ENCODE measurements around the gene WNT11.

The WNT11 gene

DNA sequence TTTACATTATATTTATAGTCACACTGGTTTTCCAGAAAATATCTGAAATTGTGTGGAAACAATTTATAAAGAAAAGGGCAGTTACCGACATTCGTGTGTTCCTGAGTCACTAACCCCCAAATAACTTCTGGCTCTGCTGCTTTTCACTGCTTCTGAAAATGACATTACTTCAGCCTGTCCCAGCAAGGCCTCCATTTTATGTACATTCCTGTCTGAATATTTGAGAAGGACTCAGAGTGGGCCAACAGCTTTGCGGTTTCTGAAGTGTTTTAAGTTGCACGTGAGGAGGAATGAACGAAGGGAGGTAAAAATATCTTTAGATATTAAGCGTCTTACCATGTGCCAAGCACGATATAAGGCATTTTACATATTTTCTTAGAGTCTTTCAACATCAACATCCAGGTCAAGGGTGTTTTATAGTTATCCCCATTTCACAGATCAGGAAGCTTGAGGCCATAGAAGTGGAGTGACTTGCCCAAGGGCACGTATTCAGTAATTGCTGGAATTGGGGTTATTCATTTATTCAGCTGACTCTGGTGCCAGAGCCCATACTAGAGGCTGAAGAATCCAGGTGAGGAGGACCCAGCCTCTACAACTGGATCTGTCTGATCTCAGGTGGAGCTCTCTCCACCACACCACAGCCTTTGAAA is 30.8 kb upstream of the WNT11 start:
- no peak for DNase-seq

DNA sequence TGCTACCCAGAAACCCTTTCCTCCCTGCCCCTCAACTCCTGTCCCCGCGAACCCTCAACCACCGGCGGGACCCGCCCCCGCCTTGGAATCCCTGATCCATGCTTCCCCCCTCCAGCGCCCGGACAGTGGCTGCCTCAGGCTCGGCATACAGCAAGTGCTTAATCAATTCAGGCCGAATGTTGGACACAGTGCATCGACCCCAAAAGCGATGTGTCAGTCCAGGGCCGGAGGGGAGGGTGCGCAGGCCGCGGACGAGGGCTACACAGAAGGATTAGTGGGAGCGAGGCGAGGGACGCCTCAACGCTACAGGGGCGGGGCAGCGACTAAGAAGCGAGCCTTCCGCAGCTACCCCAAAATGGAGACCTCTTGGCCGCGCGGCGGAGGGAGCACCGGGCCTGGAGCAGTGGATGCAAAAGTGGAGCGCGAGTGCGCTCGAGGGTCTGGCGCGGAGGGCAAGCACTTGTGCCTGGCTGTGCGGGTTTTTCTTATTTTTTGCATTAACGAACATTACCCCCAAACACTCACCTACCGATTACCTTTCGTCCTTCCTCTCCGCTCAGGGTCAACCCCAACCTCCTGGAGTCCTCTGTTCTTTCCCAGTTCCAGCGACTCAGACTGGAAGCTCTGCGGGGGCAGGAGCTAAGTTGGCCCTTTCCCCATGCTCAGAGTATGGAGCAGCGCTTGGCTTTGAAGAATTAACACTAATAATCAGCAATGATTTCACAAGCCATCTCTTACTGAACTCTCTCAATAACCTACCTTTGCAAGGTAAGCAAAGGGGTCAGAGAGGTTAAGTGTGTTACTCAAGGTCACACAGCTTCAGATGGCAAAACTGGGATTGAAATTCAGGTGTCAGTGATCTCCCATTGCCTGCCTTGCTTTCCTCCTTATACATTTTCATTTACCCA is 30.0 kb upstream of the WNT11 start:
- no peak for DNase-seq

DNA sequence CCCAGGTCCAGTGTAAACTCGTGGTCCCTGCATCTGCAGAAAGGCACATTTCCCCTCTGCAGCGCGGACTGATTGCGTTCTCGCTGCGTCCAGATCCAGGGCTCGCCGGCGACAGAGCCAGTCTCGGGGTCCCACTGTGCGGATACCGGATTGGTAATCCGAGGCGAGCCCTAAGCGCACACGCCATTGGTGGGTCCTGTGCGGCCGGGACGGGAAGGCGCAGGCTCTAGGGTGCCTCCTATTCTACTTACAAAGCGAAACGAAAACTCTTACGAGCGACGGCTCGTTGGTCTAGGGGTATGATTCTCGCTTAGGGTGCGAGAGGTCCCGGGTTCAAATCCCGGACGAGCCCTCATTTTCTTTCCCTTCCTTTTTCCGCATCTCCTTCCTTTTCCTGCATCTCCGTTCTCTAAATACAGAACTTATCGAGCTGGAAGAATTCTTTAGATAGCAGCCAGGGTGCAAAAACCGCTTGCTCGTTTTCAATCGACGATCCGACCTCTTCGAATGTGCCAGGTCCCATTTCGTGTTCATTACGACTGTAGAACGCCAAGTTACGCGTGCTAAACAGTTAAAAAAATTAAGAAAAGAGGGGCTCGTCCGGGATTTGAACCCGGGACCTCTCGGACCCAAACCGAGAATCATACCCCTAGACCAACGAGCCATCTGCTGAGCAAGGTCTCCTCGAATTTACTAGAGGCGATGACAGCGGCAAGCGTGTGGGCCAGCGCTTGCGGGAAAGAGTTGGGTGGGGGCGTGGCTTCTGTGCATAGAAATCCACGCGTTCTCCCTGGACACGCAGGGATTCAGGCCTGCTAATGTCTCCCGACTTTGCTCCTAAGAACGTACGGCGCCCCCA is 29.2 kb upstream of the WNT11 start:
- DNase-seq, result peak; percentile 78 to 85

DNA sequence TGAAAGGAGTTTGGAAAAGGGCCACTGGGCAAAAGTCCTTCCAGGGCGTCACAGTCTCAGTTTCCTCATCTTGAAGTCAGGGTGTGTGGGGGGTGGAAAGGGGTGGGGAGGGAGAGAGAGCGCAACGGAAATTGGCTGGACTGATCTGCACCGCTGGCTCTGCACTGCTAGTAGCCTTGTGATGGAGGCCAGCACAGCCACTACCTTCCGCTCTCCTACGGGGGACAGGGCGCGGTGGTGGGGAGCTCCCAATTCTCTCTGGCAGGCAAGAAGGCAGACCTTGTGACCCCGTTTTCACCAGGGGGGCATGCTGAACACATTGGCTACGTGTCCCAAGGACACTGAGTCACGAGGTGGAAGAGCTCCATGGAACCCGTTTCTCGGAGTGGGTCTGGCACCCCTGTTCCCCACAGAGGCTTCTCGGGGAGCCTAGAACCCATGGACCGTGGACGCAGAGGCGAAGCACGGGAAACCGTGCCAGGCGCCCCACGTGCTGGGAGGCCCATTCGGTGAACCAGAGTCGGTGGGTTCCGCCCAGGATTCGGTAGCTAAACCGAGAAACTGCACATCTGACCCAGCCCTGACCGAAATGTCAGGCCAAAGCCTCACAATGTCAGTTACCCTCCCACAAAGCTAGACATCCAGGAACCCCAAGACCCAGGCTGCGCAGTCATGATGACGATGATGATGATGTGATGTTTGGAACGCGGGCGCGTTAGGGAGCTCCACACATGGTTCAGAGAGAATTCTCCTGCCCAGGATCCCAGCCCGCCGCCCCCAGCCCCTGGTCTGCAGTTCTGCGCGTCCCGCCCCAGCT is 28.3 kb upstream of the WNT11 start:
- no peak for DNase-seq

DNA sequence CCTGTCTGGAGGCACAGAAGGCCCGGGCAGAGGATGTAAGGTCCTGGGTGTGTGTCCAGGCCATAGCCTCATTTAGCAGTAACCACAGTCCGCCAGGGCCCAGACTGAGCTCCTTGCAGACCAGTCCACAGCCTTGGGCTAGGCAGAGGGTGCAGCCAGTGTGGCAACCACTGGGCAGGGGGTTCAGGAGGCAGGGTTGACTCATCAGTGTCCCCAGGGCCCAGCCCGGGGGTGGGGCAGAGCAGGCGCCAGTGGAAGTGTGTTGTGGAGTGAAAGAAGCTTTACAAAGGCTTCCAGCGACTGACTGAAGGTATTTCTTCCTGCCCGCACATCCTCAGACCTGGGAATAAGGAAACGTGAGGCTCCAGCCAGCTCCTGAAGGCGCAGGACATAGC is 27.7 kb upstream of the WNT11 start:
- DNase-seq, result no peak

DNA sequence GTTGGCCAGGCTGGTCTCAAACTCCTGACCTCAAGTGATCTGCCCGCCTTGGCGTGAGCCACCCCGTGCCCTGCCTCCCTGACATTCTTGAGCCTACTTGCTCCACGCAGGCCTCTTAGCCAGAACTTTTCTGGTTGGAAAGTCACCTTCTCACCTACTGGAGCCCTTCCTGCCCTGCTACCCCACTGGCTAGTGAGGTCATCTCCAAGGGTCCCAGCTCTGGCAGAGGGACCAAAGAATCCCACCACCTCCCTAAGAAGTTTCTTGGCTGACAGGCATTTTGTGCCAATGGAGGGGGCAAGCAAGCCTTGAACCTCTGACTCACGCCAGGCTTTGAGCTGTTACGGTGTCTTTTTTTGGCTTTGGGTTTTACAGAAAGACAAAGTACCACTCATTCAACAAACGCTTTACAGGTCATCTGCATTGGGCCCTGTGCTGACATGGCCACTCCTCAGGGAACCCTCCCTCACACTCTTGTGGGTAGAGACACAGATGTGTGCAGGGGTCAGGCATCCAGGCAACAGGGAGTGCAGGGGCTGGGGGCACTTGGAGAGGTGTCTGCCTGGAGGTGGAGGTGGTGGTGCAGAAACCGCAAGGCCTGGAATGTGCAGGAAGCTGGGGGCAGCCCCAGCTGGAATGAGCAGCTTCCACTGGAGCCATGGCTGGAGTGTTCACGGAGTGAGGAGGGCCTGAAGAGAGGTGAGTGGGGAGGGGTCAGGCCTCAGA is 27.1 kb upstream of the WNT11 start:
- no peak for DNase-seq

DNA sequence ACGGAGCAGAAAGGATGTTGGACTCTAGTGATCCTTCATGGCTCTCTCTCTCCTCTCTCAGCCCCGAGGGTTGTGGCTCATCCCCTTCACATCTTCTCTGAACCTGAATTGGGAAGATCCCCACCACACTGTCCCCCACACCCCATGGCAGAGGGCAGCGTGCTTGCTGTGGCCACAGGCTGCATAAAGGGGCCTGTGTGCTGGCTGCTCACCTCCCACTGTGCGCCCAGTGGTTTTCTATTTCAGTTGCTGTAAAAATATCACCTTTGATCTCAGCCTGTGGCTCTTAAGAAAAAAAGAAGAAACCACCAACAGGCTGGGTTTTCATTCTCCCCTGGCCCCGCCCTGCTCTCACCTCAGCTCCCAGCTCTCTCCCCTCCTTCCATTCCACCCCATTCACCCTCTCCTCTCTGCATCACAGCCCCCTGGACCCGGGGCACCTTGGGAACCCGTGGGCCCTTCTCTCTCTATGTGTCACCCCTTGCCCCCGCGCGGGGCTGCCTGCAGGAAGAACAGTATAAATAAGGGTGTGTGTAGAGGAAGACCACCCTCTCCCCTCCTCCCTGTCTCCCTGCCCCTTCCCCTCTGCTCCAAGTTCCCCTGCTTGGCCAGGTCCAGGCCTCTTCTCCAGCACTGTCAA is 25.8 kb upstream of the WNT11 start:
- no peak for DNase-seq

DNA sequence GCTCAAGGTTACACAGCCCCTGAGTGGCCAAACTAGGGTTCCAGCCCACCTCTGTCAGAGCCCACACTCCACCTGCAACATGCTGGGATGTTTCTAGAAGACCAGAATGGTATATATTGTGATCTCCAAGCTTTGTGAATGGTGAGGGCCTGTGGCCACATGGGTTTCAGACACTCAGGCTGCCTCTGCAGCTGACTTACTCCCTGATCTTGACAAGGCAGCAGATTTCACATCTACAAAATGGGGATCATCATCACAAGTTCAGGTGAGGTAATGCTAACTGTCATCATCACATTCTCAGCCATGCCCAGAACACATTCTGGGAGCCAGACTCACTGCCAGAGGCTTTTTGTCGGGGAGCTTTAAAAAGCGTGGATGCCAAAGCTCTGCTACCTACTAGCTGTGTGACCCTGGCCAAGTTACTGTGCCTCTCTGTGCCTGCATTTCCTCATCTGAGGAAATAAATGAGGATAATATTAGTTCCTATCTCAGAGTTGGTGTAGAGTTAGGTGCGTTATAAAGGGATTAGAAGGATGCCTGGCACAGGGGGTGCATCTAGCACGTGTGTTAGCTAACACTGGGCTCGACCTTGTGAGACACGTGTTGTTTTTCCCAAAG is 24.9 kb upstream of the WNT11 start:
- DNase-seq, result no peak

DNA sequence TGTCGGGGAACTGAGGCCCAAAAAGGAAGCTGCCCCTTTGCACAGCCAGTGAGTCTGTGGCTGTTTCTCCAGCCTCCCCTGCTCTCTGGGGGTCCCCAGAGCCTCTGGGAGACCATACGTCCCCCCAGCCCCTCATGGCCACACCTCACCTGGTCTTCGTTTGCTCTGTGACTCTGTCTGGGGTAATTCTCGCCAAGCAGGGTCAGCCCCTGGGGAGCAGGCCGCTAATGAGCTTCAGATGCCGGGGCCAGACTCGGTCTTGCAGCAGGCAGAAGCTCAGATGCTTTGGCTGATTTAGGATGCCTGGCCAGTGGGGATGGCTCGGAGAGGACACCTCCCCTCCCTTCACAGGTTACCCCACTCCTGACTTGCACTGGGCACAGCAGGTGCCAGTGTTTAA is 24.1 kb upstream of the WNT11 start:
- DNase-seq, result no peak

DNA sequence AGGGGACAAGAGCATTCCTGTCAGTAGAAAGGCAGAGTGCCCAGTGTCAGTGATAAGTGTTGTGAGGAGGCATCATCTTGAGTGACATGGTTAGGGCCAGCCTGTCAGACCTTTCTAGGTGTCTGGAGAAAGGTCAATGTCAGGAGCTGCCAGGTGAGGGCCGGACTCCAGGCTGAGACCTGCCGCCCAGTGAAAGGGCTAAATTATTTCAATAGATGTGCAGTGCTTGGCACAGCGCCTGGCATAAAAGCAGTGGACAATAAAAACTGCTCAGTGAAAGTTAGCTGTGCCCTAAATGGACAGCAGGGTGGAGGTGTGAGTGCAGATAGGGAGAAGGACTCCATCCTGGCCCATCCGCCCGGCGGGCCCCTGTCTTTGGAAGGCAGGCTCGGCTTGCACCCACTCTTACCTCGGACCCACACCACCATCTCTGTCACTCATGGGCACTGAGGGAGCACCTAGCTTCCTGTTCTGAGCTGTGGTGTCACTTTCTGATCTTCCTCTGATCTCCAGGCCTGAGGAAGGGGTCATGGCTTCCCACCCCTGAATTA is 23.5 kb upstream of the WNT11 start:
- DNase-seq, result no peak

DNA sequence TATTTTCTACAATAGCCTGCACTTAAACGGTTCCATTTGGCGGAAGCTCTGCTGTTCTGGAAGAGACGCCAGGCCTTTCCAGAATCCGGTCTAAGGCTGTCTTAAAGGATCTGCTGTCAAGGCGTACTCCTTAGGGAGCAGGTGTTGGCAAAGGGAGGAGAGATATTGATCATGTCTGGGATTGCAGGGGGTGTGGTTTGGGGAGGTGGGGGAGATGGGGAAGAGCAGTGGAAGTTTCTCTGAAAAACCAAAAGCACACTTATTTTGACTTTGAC is 22.5 kb upstream of the WNT11 start:
- DNase-seq, result no peak

DNA sequence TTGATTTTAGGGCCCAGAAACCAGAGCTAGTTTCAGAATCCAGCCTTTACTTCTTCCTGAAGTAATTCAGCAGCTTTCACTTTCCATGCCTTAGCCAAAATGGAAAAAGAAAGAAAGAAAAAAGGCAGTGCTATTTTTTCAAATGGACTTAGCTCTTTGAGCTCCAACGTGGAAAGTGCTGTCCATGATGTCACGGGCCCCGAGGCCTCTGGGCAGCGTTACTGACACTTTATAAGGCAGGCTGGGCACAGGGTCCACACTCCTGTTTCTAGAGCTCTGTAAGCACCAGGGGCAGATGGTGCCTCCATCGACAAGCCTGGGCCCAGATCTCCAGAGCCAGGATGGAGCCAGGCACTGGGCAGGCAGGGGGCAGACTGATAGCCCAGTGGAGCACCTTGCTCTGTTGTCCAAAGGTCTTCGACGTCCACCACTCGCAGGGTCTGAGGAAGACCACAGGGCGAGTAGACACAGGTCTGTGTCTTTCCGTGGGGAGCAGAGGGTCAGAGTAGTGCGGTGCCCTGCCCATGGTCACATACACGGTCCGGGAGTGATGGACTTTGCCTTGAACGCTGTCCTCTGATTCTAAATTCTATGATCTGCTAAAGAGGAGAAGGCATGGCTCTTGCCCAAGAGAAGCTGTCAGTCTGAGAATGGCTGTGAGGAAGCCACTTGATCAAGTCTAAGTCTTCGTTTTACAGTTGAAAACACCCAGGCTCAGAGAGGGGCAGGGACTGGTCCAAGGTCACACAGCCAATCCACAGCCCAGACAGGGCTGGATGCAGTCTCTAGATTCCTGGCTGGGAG is 22.0 kb upstream of the WNT11 start:
- no peak for DNase-seq

DNA sequence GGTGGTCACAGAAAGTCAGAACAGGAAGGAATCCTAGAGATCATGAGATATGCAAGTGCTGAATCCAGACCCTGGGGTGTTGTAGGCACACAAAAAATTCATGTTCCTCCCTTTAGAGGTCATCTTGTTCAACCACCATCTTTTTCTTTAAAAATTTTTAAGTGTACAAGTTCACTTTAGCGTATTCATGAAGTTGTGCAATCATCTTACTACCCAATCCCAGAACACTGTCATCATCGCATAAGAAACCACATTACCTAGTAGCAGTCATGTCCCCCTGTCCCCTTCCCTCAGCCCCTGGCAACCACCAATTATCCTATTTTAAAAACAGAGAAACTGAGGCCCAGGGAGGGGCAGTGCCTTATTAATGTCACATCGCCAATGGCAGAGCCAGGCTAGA is 20.3 kb upstream of the WNT11 start:
- no peak for DNase-seq

DNA sequence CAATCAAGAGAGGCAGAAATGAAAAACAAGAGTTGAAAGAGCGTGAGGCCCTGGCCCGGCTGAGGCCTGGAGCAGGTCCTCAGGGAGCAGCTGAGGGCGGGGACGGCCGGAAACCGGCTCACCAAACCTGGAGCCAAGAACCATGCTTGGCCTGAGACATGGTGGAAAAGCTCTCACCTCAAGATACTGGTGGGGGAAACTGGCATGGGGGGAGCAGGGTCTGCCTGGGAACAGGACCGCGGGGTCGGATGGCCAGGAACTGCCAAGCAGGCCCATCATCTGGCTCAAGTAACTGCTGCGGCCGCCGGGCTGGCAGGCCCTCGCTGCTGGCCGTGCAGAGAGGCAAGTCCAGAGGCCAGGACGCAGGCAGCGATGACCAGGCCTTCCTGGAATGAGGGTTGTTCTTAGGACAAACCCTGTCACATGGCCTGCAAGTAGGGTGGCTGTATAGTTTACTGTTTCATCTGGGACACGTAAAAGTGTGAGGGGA is 18.9 kb upstream of the WNT11 start:
- no peak for DNase-seq

DNA sequence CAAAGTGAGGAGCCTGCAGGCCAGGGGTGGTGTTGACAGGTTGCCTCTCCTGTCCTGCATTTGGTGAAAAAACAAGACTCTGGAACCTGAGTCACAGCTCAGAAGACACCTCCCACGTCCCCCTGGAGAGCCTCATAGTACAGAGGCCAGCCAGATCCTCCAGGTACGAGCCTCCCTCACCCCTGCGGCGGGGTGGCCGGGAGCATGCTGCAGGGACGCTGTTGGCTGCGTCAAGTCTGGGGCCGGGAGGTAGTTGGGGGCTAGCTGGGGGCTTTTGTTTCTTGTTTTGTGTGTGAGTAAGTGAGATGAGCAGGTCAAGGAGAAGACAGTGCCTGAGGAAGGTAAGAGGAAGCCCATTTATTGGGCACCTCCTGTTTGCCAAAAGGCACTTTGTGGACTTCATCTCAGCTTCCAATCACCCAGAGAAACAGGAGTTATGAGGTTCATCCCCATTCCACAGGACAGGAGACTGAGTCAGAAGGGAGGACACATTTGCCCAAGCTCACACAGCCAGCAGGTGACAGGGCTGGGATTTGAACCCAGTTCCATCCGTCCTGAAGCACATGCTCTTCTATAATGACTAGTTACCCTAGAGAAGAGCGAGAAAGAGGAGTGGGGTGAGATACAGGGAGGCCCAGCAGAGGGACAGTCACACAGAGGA is 18.3 kb upstream of the WNT11 start:
- DNase-seq, result no peak

DNA sequence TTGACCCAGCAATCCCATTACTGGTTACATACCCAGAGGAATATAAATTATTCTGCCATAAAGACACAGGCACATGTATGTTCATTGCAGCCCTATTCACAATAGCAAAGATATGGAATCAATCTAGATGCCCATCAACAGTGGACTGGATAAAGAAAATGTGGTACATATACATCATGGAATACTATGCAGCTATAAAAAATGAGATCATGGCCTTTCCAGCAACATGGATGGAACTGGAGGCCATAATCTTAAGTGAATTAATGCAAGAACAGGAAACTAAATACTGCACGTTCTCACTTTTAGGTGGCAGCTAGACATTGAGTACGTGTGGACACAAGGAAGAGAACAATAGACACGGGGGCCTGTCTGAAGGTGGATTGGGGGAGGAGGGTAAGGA is 15.1 kb upstream of the WNT11 start:
- DNase-seq, result no peak

DNA sequence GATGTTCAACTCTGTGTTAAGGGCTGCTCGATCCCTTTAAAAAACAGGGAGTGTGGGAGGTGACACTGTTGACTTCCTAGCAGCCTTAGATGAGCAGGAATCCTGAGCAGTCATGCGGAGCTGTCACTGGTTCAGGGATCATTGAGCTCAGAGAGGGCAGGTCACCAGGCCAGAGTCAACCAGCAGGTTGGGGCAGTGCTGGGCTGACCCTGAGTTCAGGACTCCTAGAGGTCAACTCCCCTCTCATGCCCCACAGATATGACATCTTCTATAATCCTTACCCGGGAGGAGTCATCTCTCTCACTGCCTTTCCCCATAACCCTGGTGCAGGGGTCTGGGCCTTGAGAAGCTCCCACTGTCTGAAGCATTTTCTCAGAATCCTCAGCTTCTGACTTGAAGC is 12.9 kb upstream of the WNT11 start:
- no peak for DNase-seq

DNA sequence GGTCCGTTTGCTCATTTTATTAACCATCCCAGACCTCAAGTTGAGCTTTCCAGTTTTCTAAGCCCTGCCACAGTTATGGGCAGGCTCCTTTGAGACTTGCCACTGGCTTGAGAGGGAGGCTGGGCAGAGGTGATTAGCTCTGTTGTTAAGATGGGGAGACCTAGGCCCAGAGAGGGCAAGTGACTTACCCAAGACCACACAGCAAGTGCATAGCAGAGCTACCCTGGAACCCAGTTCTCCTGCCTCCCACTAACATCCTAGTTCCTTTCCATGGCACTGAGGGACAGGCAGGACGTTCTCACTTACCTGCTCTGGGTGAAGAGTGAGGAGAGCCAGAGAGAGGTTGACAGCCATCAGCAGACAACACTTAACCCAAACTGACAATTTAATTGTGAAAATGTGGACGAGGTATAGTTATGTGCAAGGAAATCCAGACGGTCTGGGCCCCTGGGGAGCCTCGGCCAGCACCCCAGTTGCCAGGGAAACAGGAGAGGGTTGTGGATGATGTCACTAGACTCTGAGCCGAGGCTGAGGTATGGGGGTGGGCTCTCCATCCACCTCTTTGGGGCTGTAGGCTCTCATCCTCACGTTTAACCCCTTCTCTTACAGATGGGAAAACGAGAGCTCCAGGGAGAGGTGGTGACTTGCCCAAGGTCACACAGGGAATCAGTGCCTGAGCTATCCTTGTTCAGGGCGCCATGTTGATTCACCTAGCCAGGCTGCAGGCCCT is 12.3 kb upstream of the WNT11 start:
- DNase-seq, result no peak

All from NCI-H2081 (cell line).